Stimulated activated CD4-positive, alpha-beta T cell treated with anti-CD3 and anti-CD28 coated beads, TNF-alpha, amount 100 ng/mL, for 1 hour (primary cell): ENCODE measurements around the gene ZNF138.
"Not testable (repeated sequence)": the region's sequence is repeated elsewhere in the genome, so short reads cannot be mapped to it uniquely, and the experiment has no call there.

Experiments used
- DNase-seq, 3 donors: peaks; one replicate each; pipeline ENCODE4 v3.0.0-alpha.2; 2020; ENCODE audit warnings: low read depth in 3 of 3, low spot score in 1 of 3

Gene ZNF138

GRCh38 chr7:64838051-64838450, 43.8 kb downstream of the ZNF138 start:
- DNase-seq: not testable (repeated sequence)

DNA sequence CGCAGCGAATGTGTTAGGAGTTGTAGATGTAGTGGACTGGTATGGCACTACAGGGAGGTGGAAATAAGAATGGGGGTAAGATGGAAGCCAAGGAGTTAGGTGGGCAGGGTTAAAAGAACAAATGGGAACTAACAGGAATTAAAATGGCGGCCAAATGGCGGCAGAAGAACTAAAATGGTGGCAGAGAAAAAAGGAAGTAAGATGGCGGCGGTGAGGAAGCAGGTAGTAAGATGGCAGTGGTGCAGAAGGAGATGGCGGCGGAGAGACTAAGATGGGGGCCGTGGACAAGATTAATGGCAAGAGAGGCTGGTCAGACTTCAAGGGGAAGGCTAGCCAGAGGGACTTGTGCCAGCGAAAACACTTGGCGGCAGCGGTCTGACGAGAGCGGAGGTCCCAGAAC, 44.5 kb downstream of the ZNF138 start:
- DNase-seq: no peak

GRCh38 chr7:64839910-64840309, 45.7 kb downstream of the ZNF138 start:
- no peak for DNase-seq

DNA sequence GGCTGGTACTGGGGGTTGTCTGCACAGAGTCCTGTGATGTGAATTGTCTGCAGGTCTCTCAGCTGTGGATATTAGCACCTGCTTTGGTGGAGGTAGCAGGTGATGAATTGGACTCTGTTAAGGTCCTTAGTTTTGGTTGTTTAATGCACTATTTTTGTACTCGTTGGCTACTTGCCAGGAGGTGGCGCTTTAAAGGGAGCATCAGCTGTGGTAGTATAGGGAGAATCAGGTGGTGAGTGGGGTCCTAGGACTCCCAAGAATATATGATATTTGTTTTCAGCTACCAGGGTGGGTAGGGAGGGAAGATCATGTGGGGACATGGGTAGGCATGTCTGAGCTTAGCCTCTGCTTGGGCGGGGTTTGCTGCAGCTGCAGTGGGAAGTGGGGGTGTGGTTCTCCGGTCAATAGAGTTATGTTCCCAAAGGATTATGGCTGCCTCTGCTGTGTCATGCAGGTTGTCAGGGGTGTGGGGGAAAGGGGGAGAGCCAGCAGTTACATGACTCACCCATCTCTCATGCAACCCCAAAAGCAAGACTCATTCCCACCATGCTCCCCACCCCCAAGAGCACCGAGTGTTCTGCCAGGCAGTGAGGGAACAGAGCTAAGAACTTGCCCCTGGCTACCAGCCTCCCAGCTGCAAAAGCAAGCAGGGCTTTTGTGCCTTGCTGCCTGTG, 55.2 kb downstream of the ZNF138 start:
- no peak for DNase-seq

GRCh38 chr7:64849924-64850499, 55.8 kb downstream of the ZNF138 start:
- DNase-seq: no peak

DNA sequence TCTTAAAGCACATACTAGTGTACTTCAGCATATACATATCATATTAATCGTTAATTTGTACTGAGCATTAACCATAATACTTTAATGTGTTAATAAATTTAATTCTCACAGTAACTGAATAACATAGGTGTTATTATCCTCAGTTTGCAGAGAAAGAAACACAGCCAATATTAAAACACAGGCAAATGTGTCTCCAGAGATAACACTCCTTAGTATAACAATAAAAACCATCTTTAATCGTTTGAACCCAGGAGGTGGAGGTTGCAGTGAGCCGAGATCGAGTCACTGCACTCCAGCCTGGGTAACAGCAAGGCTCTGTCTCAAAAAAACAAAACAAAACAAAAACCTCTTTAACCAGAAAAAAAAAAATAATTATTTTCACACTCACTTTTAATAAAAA, 59.5 kb downstream of the ZNF138 start:
- DNase-seq: no peak

DNA sequence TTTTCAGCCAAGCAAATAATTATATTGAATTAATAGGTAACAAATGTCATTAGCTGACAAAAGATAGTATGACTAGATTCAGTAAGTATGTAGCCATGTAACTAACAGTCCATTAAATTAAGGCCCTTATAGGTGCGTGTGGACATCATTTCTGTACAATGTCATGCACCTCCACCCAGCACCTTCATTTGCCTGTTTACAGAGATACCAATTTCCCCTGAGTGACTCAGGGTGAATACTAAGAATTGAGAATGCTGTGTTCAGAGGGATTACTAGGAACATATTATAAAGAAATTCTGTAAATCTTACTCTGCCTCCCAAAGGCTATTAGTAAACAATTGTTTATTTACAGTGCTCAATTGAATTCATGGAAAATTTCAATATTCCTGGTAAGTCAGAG, 60.7 kb downstream of the ZNF138 start:
- no peak for DNase-seq

DNA sequence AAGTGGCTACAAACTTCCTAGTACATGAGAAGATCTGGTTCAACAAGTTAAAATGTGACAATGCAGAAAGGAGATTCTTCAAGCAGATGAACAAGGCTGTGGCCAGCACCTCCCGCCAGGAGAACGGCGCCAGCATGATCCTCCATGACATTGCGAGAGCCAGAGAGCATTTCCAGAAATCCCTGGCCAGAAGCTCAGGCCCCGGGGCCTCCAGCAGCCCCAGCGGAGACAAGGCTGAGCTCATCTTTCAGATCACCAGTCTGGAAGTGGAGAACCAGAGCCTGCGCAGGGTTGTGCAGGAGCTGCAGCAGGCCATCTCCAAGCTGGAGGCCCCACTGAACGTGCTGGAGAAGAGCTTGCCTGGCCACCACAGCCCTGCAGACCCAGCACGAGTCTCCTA, 68.8 kb downstream of the ZNF138 start:
- no peak for DNase-seq

DNA sequence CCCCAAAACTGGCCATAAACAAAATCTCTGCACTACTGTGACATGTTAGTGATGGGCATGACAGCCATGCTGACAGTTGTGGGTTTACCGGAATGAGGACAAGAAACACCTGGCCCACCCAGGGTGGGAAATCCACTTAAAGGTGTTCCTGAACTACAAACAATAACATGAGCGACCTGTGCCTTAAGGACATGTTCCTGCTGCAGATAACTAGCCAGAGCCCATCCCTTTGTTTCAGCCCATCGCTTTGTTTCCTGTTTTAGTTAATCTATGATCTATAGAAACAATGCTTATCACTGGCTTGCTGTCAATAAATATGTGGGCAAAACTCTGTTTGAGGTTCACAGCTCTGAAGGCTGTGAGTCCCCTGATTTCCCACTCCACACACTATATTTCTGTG, 69.3 kb downstream of the ZNF138 start:
- not testable (repeated sequence) for DNase-seq

GRCh38 chr7:64863969-64864368, 69.7 kb downstream of the ZNF138 start:
- DNase-seq: no peak

GRCh38 chr7:64867863-64868440, 73.7 kb downstream of the ZNF138 start:
- DNase-seq: no peak

GRCh38 chr7:64868499-64868898, 74.3 kb downstream of the ZNF138 start:
- DNase-seq: no peak

- no peak for DNase-seq
These were observed 75.0 kb downstream of the ZNF138 start for GRCh38 chr7:64869121-64869725.

DNA sequence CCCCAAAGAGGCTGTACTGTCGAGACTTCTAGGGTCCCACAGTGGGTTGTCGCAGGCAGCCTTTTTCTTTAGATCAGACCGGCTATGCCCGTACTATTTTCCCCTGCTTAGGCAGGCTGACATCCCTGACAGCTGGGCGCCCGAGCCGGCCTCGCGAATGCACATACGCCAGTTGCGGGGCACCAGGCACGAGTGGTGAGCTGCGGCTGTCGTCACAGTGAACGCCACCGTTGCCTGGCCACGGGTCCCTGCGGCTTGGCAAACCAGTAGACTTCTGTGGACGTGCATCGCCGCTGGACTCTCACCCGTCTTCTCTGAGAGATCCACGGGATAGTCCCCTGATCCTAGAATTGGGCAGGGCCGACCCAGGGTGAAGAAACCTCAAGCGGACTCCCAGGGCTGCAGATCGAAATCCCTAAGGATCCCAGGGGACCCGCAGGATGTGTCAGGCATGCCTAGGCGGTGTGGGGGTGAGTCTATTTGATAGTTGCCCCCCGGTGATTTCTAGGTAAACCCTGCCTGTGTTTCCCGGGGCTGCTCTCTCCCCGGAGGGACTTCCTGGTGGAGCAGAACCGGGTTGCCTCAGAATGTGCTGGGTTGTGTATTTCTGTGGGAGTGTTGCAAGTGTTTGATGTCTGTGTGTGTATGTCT, 75.8 kb downstream of the ZNF138 start:
- DNase-seq: no peak

- DNase-seq: no peak
These were observed 76.4 kb downstream of the ZNF138 start for GRCh38 chr7:64870656-64871055.

DNA sequence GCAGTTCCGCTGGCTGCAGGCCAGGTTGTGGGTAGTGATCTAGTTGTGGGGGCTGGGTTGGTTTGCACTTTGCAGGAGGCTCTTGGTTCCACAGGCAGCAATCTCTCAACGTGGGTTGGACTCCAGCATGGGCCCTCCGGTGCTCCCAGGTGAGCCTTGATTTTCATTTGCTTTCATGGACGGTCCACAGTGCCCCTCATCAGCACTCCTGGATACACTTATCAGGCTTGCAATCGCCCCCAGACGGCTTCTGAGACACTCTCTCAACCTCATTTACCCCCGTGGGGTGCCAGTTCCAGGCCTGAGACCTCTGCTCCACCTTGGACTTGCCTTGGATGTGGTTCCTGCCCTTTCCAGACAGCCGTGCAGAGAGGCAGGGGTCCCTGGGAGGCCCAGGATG, 77.5 kb downstream of the ZNF138 start:
- DNase-seq: no peak

DNA sequence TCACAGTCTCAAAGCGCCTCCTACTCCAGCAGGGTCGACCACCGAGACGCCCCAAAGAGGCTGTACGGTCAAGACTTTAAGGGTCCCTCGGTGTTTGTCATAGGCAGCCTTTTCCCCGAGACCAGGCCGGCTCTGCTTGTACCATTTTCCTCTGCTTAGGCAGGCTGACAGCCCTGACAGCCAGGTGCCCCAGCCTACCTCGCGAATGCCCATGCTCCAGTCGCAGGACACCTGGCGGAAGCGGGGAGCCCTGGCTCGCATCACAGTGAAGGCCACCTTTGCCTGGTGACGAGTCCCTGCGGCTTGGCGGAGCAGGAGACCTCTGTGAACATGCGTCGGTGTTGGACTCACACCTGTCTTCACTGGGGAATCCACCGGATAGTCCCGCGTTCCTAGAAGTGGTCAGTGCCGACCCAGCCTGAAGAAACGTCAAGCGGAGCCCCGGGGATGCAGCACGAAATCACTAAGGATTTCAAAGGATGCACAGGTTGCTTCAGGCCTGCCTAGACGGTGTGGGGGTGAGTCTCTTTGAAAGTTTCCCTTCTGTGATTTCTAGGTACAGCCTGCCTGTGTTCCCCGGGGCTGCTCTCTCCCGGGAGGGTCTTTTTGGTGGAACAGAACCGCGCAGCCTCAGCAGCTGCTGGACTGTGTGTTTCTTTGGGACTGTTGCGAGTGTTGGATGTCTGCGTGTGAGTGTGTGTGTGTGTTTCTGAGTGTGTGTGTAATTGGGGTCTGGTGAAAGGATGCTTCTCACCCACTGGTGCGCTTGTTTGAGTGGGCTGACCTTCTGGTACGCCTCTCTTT, 78.3 kb downstream of the ZNF138 start:
- DNase-seq: no peak

DNA sequence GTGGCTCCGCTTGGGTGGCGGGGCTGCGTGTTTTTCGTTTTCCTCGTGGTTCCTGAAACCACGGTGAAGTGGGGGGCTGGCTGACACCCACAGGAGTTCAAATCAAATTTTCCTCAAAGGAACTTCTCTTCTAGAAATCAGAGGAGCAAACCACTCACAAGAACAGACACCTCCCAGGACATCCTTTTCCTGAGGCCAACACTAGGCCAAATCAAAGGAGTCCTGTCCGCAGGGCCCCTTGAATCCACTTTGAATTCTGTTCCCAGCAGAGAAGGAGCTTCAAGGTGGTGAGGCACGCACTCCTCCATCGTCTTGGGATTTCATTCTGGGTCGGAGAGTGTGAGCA, 78.9 kb downstream of the ZNF138 start:
- DNase-seq: no peak

GRCh38 chr7:64873517-64873916, 79.3 kb downstream of the ZNF138 start:
- no peak for DNase-seq

GRCh38 chr7:64874114-64874513, 79.9 kb downstream of the ZNF138 start:
- no peak for DNase-seq

- DNase-seq: no peak
These were observed 80.5 kb downstream of the ZNF138 start for GRCh38 chr7:64874562-64875250.
